Stimulated activated CD4-positive, alpha-beta T cell treated with anti-CD3 and anti-CD28 coated beads, Interleukin-1b, Interleukin-23, amount 100 ng/mL, for 4 hours (primary cell): ENCODE measurements around the gene CCDC34.

Experiments
- DNase-seq, 2 donors: peaks; one replicate each; pipeline ENCODE4 v3.0.0-alpha.2; 2020; ENCODE audit warnings: low read depth in 2 of 2

CCDC34 gene

GRCh38 chr11:27291302-27291889, 71.6 kb downstream of the CCDC34 start:
- no peak for DNase-seq

DNA sequence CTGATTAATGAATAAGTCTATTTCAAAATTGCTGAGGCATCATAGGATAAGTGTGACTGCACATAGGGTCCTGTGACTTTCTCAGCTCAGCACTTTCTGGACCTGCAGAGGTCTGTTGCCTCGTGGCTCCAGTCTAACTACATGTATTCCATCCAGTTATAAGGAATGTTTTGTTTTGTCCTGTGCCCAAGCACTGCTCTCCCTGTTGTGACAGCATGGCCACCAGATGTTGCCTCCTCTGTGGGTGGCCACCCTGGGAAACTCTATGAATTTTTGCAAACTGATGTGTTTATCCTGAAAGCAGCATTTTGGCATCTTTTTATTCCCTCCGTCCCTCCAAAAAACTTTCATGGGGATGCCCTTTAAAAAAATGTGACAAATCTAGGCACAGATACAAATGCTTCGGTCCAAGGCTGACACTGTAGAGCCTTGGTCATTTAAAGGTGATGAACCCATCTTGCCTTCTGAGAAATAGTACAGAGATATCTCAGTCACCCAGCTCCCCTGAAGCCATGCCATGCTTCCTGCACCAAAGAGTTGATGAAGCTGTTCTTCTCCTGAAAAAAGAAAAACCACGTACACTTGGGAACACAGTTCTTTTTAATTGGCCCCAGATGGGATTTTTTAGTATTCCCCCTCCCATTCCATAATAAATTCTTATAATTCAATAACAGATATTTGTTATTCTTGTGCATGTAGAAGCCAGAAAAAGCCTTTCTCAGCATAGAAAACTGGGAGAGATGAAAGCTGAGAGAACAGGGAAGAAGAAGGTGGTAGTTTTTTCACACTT, 72.6 kb downstream of the CCDC34 start:
- DNase-seq, result no peak
